Mesothelial cell of epicardium (in vitro differentiated cells): ENCODE measurements around the gene SORBS1. TPM values are rescaled to one million over a fixed set of nuclear protein-coding genes. Genes with fewer than 3 reads are reported as not detected.

ENCODE experiments used
- DNase-seq, 2 experiments: peaks; one replicate each; pipeline ENCODE4 v3.0.0; 2021; ENCODE audit warnings: low spot score in 2 of 2; ENCODE audit not compliant: unreplicated experiment in 2 of 2
- H3K27ac Mint-ChIP-seq: 2 replicates; pipeline ENCODE4 v1.8.0; 2021; ENCODE audit warnings: mixed read lengths
- H3K27me3 Mint-ChIP-seq: 2 replicates; pipeline ENCODE4 v1.8.0; 2021; ENCODE audit warnings: low read depth, mixed read lengths
- H3K36me3 Mint-ChIP-seq: 2 replicates; pipeline ENCODE4 v1.8.0; 2021; ENCODE audit warnings: mixed read lengths
- H3K4me1 Mint-ChIP-seq: 2 replicates; pipeline ENCODE4 v1.8.0; 2021; ENCODE audit warnings: mixed read lengths
- H3K4me3 Mint-ChIP-seq: 2 replicates; pipeline ENCODE4 v1.8.0; 2021; ENCODE audit warnings: mild to moderate bottlenecking, moderate library complexity, mixed read lengths
- H3K9me3 Mint-ChIP-seq: 2 replicates; pipeline ENCODE4 v1.8.0; 2021; ENCODE audit warnings: mixed read lengths
- total RNA-seq: library from RNA; stranded (reverse); gene quantifications from 3 replicates; pipeline ENCODE4 v1.2.1, GENCODE V29; 2021
- TF ChIP-seq, protein P1 (sequence below): fragments of 200-600 bp; sonication (generic); IDR thresholded peaks from one replicate; pipeline ENCODE4 v1.5.0; 2021; ENCODE audit warnings: antibody characterized with exemption; ENCODE audit not compliant: unreplicated experiment

The SORBS1 gene
- total RNA-seq, 1 donor from 2014 or later, result 24.9 TPM

- no peak for DNase-seq
- Mint-ChIP-seq H3K36me3 (peaks cover 2% of the 10 kb centered on the region), H3K27ac (no peak overlapping the region), H3K27me3 (peaks cover 4% of the 10 kb centered on the region), H3K9me3 (peaks cover 9% of the 10 kb centered on the region), H3K4me3 (no peak overlapping the region), H3K4me1 (peaks cover 8% of the 10 kb centered on the region)
- TF ChIP-seq, protein P1, sequence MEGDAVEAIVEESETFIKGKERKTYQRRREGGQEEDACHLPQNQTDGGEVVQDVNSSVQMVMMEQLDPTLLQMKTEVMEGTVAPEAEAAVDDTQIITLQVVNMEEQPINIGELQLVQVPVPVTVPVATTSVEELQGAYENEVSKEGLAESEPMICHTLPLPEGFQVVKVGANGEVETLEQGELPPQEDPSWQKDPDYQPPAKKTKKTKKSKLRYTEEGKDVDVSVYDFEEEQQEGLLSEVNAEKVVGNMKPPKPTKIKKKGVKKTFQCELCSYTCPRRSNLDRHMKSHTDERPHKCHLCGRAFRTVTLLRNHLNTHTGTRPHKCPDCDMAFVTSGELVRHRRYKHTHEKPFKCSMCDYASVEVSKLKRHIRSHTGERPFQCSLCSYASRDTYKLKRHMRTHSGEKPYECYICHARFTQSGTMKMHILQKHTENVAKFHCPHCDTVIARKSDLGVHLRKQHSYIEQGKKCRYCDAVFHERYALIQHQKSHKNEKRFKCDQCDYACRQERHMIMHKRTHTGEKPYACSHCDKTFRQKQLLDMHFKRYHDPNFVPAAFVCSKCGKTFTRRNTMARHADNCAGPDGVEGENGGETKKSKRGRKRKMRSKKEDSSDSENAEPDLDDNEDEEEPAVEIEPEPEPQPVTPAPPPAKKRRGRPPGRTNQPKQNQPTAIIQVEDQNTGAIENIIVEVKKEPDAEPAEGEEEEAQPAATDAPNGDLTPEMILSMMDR, result no peak
Observed at GRCh38 chr10:95553674-95554073, 7.5 kb downstream of the SORBS1 start.

- TF ChIP-seq, protein P1, result no peak
- H3K27ac Mint-ChIP-seq, result no peak overlapping the region
- peaks cover 3% of the 10 kb centered on the region for H3K4me1 Mint-ChIP-seq
- H3K36me3 Mint-ChIP-seq, result peaks cover 2% of the 10 kb centered on the region
- H3K9me3 Mint-ChIP-seq, result peaks cover 9% of the 10 kb centered on the region
- no peaks in the 10 kb centered on the region for H3K27me3 Mint-ChIP-seq
- DNase-seq, result no peak
- H3K4me3 Mint-ChIP-seq, result no peak overlapping the region
Observed at GRCh38 chr10:95552679-95553342, 8.4 kb downstream of the SORBS1 start.

DNA sequence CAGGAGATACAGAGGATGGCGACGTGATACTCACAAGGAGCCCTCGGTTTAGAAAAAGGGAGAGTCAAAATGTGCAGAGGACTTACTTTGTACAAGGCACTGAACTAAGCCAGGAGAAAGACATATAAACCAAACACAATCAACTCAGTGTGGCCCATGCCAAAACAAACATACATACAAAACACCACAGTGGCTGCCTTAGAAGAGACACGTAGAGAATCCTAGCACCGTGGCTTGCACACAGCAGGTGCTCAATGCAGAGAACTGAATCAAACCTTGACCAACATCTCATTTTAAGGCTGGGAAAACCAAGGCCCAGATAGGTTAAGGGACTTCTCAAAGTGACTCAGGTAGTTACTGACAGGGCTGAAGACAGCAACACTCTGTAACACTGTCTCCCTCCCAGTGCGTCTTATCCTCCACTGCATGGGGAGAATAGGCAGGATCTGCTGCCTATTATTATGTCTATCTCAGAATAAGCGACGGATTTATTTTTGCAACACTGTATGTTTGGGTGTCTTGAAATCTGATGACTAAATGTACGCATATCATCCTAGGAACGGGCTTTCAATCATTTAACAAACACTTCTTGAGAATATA lies 11.0 kb downstream of the SORBS1 start:
- Mint-ChIP-seq H3K36me3 (peaks cover 2% of the 10 kb centered on the region), H3K27me3 (no peaks in the 10 kb centered on the region), H3K27ac (no peak overlapping the region), H3K9me3 (peaks cover 13% of the 10 kb centered on the region), H3K4me3 (no peak overlapping the region), H3K4me1 (no peaks in the 10 kb centered on the region)
- no peak for DNase-seq
- TF ChIP-seq, protein P1, result no peak

DNA sequence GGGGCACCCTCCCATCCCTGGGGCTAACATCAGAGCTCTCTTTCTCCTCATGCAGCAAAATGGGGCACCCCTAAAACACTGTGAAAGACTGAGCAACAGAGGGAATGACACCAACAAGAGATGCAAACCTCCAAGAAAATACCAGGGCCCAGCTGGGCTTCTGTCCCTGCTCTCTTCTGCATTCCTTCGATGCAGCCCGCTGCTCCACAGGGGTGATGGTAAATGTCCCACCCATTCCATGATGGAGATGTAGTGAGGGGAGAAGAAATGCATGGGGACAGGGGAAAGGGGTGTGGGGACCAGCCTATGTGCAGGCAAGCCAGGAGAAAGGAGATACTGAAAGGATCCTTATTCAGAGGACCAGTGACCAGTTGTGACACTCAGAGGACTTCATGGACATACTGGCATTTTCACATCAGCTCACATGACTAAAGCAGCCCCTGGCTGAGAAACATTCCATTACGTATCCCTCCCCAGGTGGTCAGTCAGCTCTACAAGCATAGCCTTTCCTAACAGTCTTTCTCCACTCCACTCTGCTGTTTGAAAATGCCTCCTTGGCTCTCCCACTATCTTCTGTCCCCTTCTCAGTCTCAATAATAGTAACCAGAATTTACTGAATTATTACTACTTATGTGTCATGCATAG lies 13.3 kb downstream of the SORBS1 start:
- Mint-ChIP-seq H3K27ac (no peak overlapping the region), H3K4me3 (no peak overlapping the region), H3K27me3 (no peaks in the 10 kb centered on the region), H3K36me3 (peaks cover 2% of the 10 kb centered on the region), H3K4me1 (peaks cover 4% of the 10 kb centered on the region), H3K9me3 (peaks cover 8% of the 10 kb centered on the region)
- TF ChIP-seq, protein P1, result no peak
- no peak for DNase-seq

DNA sequence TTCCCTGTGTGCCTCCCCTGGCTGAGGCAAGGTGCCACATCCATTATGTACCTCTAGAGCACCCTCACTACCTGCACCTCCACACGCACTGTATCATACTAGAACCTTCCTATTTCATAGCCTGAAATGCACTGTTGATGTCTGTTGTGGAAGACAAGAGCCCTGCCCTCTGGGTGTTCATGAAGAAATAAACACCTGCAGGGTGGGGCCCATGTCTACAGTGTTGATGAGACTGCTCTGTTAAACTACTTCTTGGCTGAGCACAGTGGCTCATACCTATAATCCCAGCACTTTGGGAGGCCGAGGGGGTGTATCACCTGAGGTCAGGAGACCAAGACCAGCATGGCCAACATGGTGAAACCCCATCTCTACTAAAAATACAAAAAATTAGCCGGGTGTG lies 14.0 kb downstream of the SORBS1 start:
- peaks cover 6% of the 10 kb centered on the region for H3K4me1 Mint-ChIP-seq
- TF ChIP-seq, protein P1, result no peak
- DNase-seq, result no peak
- H3K27ac Mint-ChIP-seq, result no peak overlapping the region
- no peaks in the 10 kb centered on the region for H3K27me3 Mint-ChIP-seq
- H3K9me3 Mint-ChIP-seq, result peaks cover 5% of the 10 kb centered on the region
- no peak overlapping the region for H3K4me3 Mint-ChIP-seq
- H3K36me3 Mint-ChIP-seq, result no peaks in the 10 kb centered on the region
